Lung (tissue), 12 donors: ENCODE data around the gene KDM3A. TPM values are rescaled to one million over a fixed set of nuclear protein-coding genes. Genes with fewer than 3 reads are reported as not detected.

Source experiments
- ATAC-seq: fragments of 200-7000 bp; cut with Tn5 transposase; one replicate; pipeline ENCODE4 v1.9.1; 2020; ENCODE audit warnings: moderate number of reproducible peaks; ENCODE audit not compliant: insufficient read depth, low FRiP score
- DNase-seq, 3 donors: peaks; one replicate each; pipeline ENCODE4 v3.0.0-alpha.2; 2013 to 2017
- H3K27ac ChIP-seq, 2 donors: one replicate each; pipeline ENCODE4 v1.5.1; 2013; ENCODE audit warnings: mild to moderate bottlenecking in 2 of 2, moderate library complexity in 2 of 2, control low read depth in 1 of 2, inconsistent platforms in 1 of 2, low read depth in 1 of 2, low read length in 1 of 2
- H3K27me3 ChIP-seq, 3 donors: one replicate each; pipeline ENCODE4 v1.5.1; 2013; ENCODE audit warnings: low read length in 2 of 3; ENCODE audit not compliant: control insufficient read depth in 3 of 3, insufficient read depth in 3 of 3
- H3K36me3 ChIP-seq, 4 donors: one replicate each; pipeline ENCODE4 v1.5.1; 2013; ENCODE audit warnings: low read length in 4 of 4, mild to moderate bottlenecking in 1 of 4, moderate library complexity in 1 of 4; ENCODE audit not compliant: control insufficient read depth in 4 of 4, insufficient read depth in 4 of 4
- H3K4me1 ChIP-seq, 5 donors: one replicate each; pipeline ENCODE4 v1.5.1; 2013; ENCODE audit warnings: low read length in 5 of 5, mild to moderate bottlenecking in 2 of 5, moderate library complexity in 1 of 5; ENCODE audit not compliant: control insufficient read depth in 5 of 5, insufficient read depth in 5 of 5
- H3K4me3 ChIP-seq: one replicate; pipeline ENCODE4 v1.5.1; 2013; ENCODE audit warnings: mild to moderate bottlenecking, control low read depth, moderate library complexity
- H3K9ac ChIP-seq, 2 donors: one replicate each; pipeline ENCODE4 v1.5.1; 2013; ENCODE audit warnings: low read length in 2 of 2, control low read depth in 1 of 2; ENCODE audit not compliant: insufficient read depth in 1 of 2
- H3K9me3 ChIP-seq, 4 donors: one replicate each; pipeline ENCODE4 v1.5.1; 2013; ENCODE audit warnings: low read length in 3 of 4, mild to moderate bottlenecking in 1 of 4, moderate library complexity in 1 of 4; ENCODE audit not compliant: control insufficient read depth in 4 of 4, insufficient read depth in 3 of 4
- CTCF ChIP-seq: IDR thresholded peaks from 2 replicates; pipeline ENCODE4 v1.5.1; 2012; ENCODE audit warnings: mild to moderate bottlenecking; ENCODE audit errors: control extremely low read depth, extremely low read depth
- WGBS, 2 donors: extraction: QIAGEN DNeasy Blood & Tissue Kit; methylation state at CpG; one replicate each; pipeline ENCODE4 v1.1.7; 2013; 5-methylcytosine and 5-hydroxymethylcytosine counted together
- polyA plus RNA-seq, 2 donors: library from polyadenylated mRNA; stranded (reverse); fragments of 200-250 nt; gene quantifications; one replicate each; pipeline ENCODE4 v1.2.1, GENCODE V29; 2013
- total RNA-seq, 2 donors: library from RNA; depleted of rRNA in 1 of 2; stranded (reverse); fragments of >200 nt in 1 of 2; gene quantifications; one replicate each; pipeline ENCODE4 v1.2.1, GENCODE V29; 2014 to 2021
- donor health status: control.
- donor health status: control.
- donor health status: Bipolar disorder and iron deficiency.
- donor health status: healthy.
- donor health status: DM: yes; HTN: yes; CAD: no.

KDM3A gene
- total and polyA plus RNA-seq, 4 donors, result 17.5 to 130 (median 27.9) TPM

DNA sequence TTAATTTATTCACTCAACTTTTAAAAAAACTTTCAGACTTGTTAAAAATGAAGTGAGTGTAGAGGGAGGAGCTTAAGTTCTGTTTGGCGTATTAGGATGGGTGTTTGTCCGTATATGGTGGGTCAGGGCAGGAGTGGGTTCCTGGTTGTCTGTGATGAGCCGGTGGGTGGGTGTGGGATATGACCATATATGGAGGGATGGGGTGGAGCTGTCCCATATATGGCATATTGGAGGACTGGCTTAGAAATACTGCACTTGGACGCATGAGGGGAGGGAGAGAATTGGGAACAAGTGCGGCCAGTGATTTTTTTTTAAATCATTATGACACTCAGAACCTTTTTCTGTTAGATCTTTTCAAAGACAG lies 1.5 kb downstream of the KDM3A start:
- TF ChIP-seq CTCF, result no peak
- Histone ChIP-seq H3K27me3 (no peaks in the 10 kb centered on the region), H3K9ac (peak overlapping the region in 1 of 2 donors; percentile 73), H3K4me3 (no peak overlapping the region), H3K36me3 (peaks cover 6 to 10% (median 8%) of the 10 kb centered on the region in 4 donors), H3K27ac (peak overlapping the region; percentile 98), H3K9me3 (peaks cover 0 to 5% (median 1%) of the 10 kb centered on the region in 4 donors), H3K4me1 (peaks cover 7 to 24% (median 10%) of the 10 kb centered on the region in 5 donors)
- WGBS, 2 donors, result 0 to 2% methylated on average over 5 of the region's 5 CpGs
- ATAC-seq, result peak; percentile 85
- DNase-seq, result peak; percentile 86 to 91 (median 90)

DNA sequence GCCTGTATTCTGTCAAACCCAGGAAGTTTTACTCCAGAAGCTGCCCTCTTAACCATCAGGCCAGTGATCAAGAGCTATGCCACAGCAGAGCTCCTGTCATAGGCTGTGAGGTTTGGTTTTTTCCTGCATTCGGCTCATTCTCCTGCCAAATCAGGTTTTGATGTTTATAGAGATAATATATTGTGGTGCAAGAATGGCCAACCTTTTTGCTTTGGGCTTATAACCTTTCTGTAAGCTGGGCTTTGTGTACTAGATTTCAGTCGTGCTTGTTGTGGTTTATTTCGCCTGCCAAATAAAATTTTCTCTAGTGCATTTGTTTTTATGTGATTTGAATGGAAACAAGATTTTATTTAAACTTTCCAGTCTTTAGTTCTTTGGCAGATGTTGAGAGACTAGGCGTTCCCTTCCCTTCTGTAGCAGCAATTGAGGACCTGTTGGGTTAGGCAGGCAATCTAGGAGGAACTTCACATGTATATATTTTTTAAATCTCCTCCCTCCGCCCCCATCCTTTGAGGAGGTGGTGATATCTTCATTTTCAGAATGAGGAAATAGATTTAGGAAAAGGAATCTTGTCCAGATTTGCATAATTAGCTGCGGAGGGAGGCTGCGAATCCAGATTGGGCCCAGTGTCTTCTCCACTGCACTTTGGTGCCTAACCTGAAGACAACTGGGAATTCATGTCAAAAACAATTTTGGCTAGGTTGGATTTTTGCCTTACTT lies 2.6 kb downstream of the KDM3A start:
- no peak for DNase-seq
- H3K9me3 ChIP-seq, result peaks cover 0 to 5% (median 1%) of the 10 kb centered on the region in 4 donors
- no peak for ATAC-seq
- no peak overlapping the region for H3K4me3 ChIP-seq
- H3K9ac ChIP-seq, result no peak overlapping the region
- no peak for TF ChIP-seq CTCF
- WGBS, 2 donors, result 71 to 76% methylated on average over 7 of the region's 7 CpGs
- H3K27ac ChIP-seq, result peak overlapping the region; percentile 4 to 30
- H3K36me3 ChIP-seq, result peaks cover 6 to 10% (median 8%) of the 10 kb centered on the region in 4 donors
- H3K4me1 ChIP-seq, result peaks cover 7 to 29% (median 18%) of the 10 kb centered on the region in 5 donors
- no peaks in the 10 kb centered on the region for H3K27me3 ChIP-seq

DNA sequence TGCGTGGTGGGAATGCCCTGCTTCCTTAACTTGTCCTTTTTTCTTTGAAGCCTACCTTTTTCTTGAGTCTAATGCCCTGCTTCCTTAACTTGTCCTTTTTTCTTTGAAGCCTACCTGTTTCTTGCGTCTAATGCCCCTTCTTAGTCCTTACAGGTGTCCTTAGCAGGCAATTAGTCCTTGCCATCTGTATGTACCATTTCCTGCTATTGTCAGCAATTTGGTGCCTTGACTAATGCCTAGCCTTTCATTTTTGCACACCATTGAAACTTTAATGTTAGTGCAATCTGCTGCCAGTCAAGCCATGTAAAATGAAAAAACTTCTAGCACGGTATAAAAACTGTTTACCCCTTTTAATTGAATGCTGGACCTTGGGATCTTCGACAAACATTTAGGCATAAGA lies 4.3 kb downstream of the KDM3A start:
- DNase-seq, result no peak
- H3K27ac ChIP-seq, result peak overlapping the region in 1 of 2 donors; percentile 4

More for the DNA sequence above, 4.3 kb downstream of the KDM3A start:
- TF ChIP-seq CTCF, result no peak
- H3K4me1 ChIP-seq, result peaks cover 9 to 34% (median 23%) of the 10 kb centered on the region in 5 donors
- peaks cover 0 to 2% (median 0%) of the 10 kb centered on the region in 4 donors for H3K9me3 ChIP-seq
- H3K9ac ChIP-seq, result no peak overlapping the region
- H3K4me3 ChIP-seq, result no peak overlapping the region
- peaks cover 9 to 17% (median 14%) of the 10 kb centered on the region in 4 donors for H3K36me3 ChIP-seq
- no peak for ATAC-seq
- H3K27me3 ChIP-seq, result no peaks in the 10 kb centered on the region
- 78 to 84% methylated on average over 4 of the region's 4 CpGs for WGBS, 2 donors
